ENCODE results near the gene CDC23.

The CDC23 gene

DNA sequence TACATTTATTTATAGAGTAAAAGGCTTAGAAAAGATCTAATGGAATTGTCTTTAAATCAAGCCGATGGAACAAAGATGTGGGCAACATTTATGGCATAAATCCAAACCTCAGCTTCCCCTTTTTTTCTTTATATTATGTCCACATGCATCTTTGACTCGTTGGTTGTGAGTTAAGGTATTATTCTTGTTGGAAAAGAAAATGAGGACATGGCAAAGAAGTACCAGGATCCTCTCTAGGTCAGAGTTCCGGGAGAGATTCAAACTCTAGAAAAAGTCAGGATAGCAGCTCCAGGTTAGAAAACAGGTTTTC lies 73.4 kb downstream of the CDC23 start:
- no peak for DNase-seq

DNA sequence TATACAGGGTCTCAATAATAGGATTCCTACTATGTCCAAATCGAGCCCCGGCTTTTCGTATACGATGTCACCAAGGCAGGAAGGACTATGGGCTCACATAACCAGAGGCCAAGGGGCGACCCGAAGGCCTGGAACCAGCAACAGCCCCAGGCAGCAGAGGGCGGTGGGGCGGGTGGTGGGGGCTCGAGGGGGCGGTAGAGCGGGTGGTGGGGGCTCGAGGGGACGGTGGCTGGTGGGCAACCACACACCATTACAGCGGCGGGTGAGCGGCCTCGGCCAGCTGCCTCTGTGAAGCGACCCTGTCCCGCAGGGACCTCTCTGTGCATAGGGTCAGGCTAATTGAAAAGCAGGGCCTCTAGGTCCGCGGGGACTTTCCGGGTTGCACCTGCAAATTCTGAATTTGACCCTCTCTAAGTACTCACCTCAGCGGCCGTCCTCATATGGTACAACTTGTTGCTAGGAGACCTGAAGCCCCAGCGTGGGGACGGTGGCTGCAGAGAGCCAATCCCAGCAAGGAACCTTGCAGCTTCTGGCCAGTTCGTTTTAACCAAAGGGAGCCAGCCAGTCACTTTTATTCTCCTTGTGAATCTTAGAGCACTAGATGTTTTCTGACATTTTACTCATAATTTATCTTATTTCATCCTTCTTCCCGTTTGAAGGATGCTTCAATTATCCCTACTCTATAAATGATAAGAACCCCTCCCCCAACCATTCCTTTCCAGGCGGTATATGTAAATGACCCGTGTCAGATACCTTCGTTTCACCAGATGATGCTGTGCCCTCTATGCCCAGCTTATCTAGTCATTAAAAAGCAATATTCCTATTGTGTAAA lies 74.0 kb downstream of the CDC23 start, which contains the start of gene NME5:
Gene NME5 (minus strand): TSS at position 480 of the 832 bp plus-strand sequence. CDS start 648 bp downstream, outside the sequence.
- DNase-seq, result peak in 13 of 14 donors; percentile 10 to 83 (median 37)

All from C1 segment of cervical spinal cord (tissue), 14 donors.